ENCODE measurements around the gene CRADD. TPM values are rescaled to one million over a fixed set of nuclear protein-coding genes. Genes with fewer than 3 reads are reported as not detected.

The CRADD gene
- total and polyA plus RNA-seq, 2 donors (not counting 1 experiment from before 2014, with no cell fraction given): 5.8 to 15.1 TPM

- ATAC-seq (ENCODE audit: low read depth) (no peak), DNase-seq (no peak)
- Mint-ChIP-seq H3K4me1 (no peaks in the 10 kb centered on the region), H3K4me3 (no peak overlapping the region), H3K9me3 (ENCODE audit: insufficient read depth) (peaks cover 3% of the 10 kb centered on the region), H3K27ac (no peak overlapping the region), H3K27me3 (no peaks in the 10 kb centered on the region)
- no peak for TF ChIP-seq EZH2 (IDR thresholded peaks at IDR 0.05; ENCODE audit: borderline replicate concordance, insufficient read depth, low read depth, low read length, poor library complexity, severe bottlenecking)
- no peak for TF ChIP-seq CTCF (IDR thresholded peaks at IDR 0.05)
- Histone ChIP-seq H3K9me3 (ENCODE audit: control extremely low read depth in 1 of 3, control insufficient read depth in 2 of 3, insufficient read depth in 1 of 3, low read length in 2 of 3) (peaks cover 0 to 1% (median 0%) of the 10 kb centered on the region in 3 donors), H2AFZ (ENCODE audit: insufficient read depth, low read depth, low read length, poor library complexity, severe bottlenecking) (no peak overlapping the region), H3K4me2 (replicated peaks; ENCODE audit: low read depth, low read length, poor library complexity, severe bottlenecking) (no peak overlapping the region), H3K27ac (ENCODE audit: low read length in 2 of 2) (no peak overlapping the region), H4K20me1 (ENCODE audit: control insufficient read depth, insufficient read depth, low read length, poor library complexity, severe bottlenecking) (no peaks in the 10 kb centered on the region), H3K9ac (ENCODE audit: low read length) (no peak overlapping the region), H3K79me2 (ENCODE audit: control insufficient read depth, insufficient read depth, low read length) (peaks cover 8% of the 10 kb centered on the region), H3K4me1 (ENCODE audit: control insufficient read depth in 2 of 2, insufficient read depth in 2 of 2, low read length in 2 of 2) (peaks cover 0 to 3% of the 10 kb centered on the region in 2 donors), H3K27me3 (replicated peaks in 1 of 4; ENCODE audit: control extremely low read depth in 1 of 4, control insufficient read depth in 3 of 4, insufficient read depth in 4 of 4, low read length in 3 of 4) (no peaks in the 10 kb centered on the region), H3K4me3 (ENCODE audit: control extremely low read depth in 1 of 5, extremely low read depth in 1 of 5, insufficient read depth in 1 of 5, low read depth in 2 of 5, low read length in 4 of 5) (no peak overlapping the region), H3K36me3 (replicated peaks in 1 of 2; ENCODE audit: control extremely low read depth in 1 of 2, control insufficient read depth in 1 of 2, extremely low read depth in 1 of 2, insufficient read depth in 2 of 2, low read length in 1 of 2) (no peaks in the 10 kb centered on the region)
- WGBS (ENCODE audit: insufficient coverage): no CpG with 5 or more reads among the region's 2 CpGs
- ChIA-PET POLR2A (no interaction called here), CTCF (no interaction called here)
- intact Hi-C loops (cut with micrococcal nuclease): no loop called here
These were observed 12.1 kb downstream of the CRADD start for GRCh38 chr12:93689076-93689834.

DNA sequence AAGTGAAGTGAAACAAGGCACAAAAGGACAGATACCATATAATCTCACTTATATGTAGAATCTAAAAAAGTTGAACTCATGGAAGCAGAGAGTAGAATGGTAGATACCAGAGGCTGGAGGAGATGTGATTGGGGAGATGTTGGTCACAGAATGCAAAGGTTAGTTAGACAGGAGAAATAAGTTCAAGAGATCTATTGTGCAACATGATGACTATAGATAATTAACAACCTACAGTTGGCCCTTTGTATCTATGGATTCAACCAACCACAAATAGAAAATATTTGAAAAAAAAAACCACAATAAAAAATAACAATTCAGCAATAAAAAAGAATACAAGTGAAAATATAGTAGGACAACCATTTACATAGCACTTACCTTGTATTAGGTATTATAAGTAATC is 19.3 kb downstream of the CRADD start:
- no peaks in the 10 kb centered on the region for H3K4me1 ChIP-seq (ENCODE audit: control insufficient read depth in 2 of 2, insufficient read depth in 2 of 2, low read length in 2 of 2)
- Mint-ChIP-seq H3K4me1 (peaks cover 2% of the 10 kb centered on the region), H3K27ac (no peak overlapping the region), H3K27me3 (no peaks in the 10 kb centered on the region), H3K9me3 (ENCODE audit: insufficient read depth) (peaks cover 3% of the 10 kb centered on the region), H3K4me3 (no peak overlapping the region)
- H3K27me3 ChIP-seq (replicated peaks in 1 of 4; ENCODE audit: control extremely low read depth in 1 of 4, control insufficient read depth in 3 of 4, insufficient read depth in 4 of 4, low read length in 3 of 4): no peaks in the 10 kb centered on the region
- H3K4me2 ChIP-seq (replicated peaks; ENCODE audit: low read depth, low read length, poor library complexity, severe bottlenecking): no peak overlapping the region
- CTCF ChIA-PET: no interaction called here
- H3K4me3 ChIP-seq (ENCODE audit: control extremely low read depth in 1 of 5, extremely low read depth in 1 of 5, insufficient read depth in 1 of 5, low read depth in 2 of 5, low read length in 4 of 5): no peak overlapping the region
- H2AFZ ChIP-seq (ENCODE audit: insufficient read depth, low read depth, low read length, poor library complexity, severe bottlenecking): no peak overlapping the region
- peaks cover 0 to 1% (median 0%) of the 10 kb centered on the region in 3 donors for H3K9me3 ChIP-seq (ENCODE audit: control extremely low read depth in 1 of 3, control insufficient read depth in 2 of 3, insufficient read depth in 1 of 3, low read length in 2 of 3)
- H3K9ac ChIP-seq (ENCODE audit: low read length): no peak overlapping the region
- DNase-seq: no peak
- ATAC-seq (ENCODE audit: low read depth): no peak
- H3K79me2 ChIP-seq (ENCODE audit: control insufficient read depth, insufficient read depth, low read length): peaks cover 3% of the 10 kb centered on the region
- no peak overlapping the region for H3K27ac ChIP-seq (ENCODE audit: low read length in 2 of 2)
- intact Hi-C loops (cut with micrococcal nuclease): no loop called here
- POLR2A ChIA-PET: no interaction called here
- no peaks in the 10 kb centered on the region for H3K36me3 ChIP-seq (replicated peaks in 1 of 2; ENCODE audit: control extremely low read depth in 1 of 2, control insufficient read depth in 1 of 2, extremely low read depth in 1 of 2, insufficient read depth in 2 of 2, low read length in 1 of 2)
- no peak for TF ChIP-seq EZH2 (IDR thresholded peaks at IDR 0.05; ENCODE audit: borderline replicate concordance, insufficient read depth, low read depth, low read length, poor library complexity, severe bottlenecking)
- no peak for TF ChIP-seq CTCF (IDR thresholded peaks at IDR 0.05)
- no peaks in the 10 kb centered on the region for H4K20me1 ChIP-seq (ENCODE audit: control insufficient read depth, insufficient read depth, low read length, poor library complexity, severe bottlenecking)
